T47D (cell line): ENCODE measurements around the gene SART3.
"Not testable (repeated sequence)": the region's sequence is repeated elsewhere in the genome, so short reads cannot be mapped to it uniquely, and the experiment has no call there.

Source experiments
- DNase-seq, 2 experiments: peaks; one replicate each; pipeline versions ENCODE4 v3.0.0 to v3.0.0-alpha.2; 2011 to 2012; ENCODE audit warnings: low read depth in 1 of 2, low spot score in 1 of 2
- JUND ChIP-seq: IDR thresholded peaks from 2 replicates; pipeline ENCODE4 v1.6.1; 2012; ENCODE audit warnings: low read depth
- in situ Hi-C: cut with HindIII; loops from 2 replicates; pipeline ENCODE4 v1.10.0; 2016; ENCODE audit warnings: low sequenced_read_pairs, low pct_unique_long_range_greater_than_20kb

SART3 gene

GRCh38 chr12:108560321-108560721, 652 bp downstream of the SART3 start:
- no peak for TF ChIP-seq JUND
- no peak for DNase-seq
- in situ Hi-C loops: no loop called here

GRCh38 chr12:108559748-108560147, 1.2 kb downstream of the SART3 start:
- in situ Hi-C loops: no loop called here
- no peak for DNase-seq
- no peak for TF ChIP-seq JUND

- TF ChIP-seq JUND: no peak
- in situ Hi-C loops: no loop called here
- no peak for DNase-seq
Observed at GRCh38 chr12:108559007-108559655, 1.8 kb downstream of the SART3 start.

GRCh38 chr12:108555383-108555782, 5.6 kb downstream of the SART3 start:
- DNase-seq, in situ Hi-C loops: not testable (repeated sequence)

GRCh38 chr12:108553799-108554198, 7.2 kb downstream of the SART3 start:
- no peak for DNase-seq
- in situ Hi-C loops: no loop called here
- TF ChIP-seq JUND: no peak

GRCh38 chr12:108551535-108551934, 9.4 kb downstream of the SART3 start:
- TF ChIP-seq JUND: no peak
- DNase-seq: no peak
- in situ Hi-C loops: no loop called here

- no peak for TF ChIP-seq JUND
- in situ Hi-C loops: no loop called here
- DNase-seq: no peak
Observed at GRCh38 chr12:108548954-108549521, 11.9 kb downstream of the SART3 start.

- no peak for DNase-seq
- no peak for TF ChIP-seq JUND
- in situ Hi-C loops: no loop called here
Observed at GRCh38 chr12:108547686-108548085, 13.3 kb downstream of the SART3 start.

GRCh38 chr12:108543652-108544051, 17.3 kb downstream of the SART3 start:
- no peak for TF ChIP-seq JUND
- DNase-seq: no peak
- in situ Hi-C loops: no loop called here

- no peak for TF ChIP-seq JUND
- in situ Hi-C loops: no loop called here
- no peak for DNase-seq
Observed at GRCh38 chr12:108542320-108542719, 18.7 kb downstream of the SART3 start.

- no peak for TF ChIP-seq JUND
- in situ Hi-C loops: no loop called here
- no peak for DNase-seq
Observed at GRCh38 chr12:108538616-108539195, 22.3 kb downstream of the SART3 start.

GRCh38 chr12:108538146-108538545, 22.8 kb downstream of the SART3 start:
- no peak for DNase-seq
- no peak for TF ChIP-seq JUND
- in situ Hi-C loops: no loop called here

- no peak for TF ChIP-seq JUND
- in situ Hi-C loops: no loop called here
- no peak for DNase-seq
Observed at GRCh38 chr12:108531929-108532848, 28.8 kb downstream of the SART3 start.
